RWPE2 (cell line): ENCODE data around the gene BCL11B.
A peak's percentile ranks its signal among the peaks of the same experiment; 100 is the strongest.

ENCODE experiments used
- ATAC-seq: fragments of 200-7000 bp; cut with Tn5 transposase; 3 replicates; pipeline ENCODE4 v1.9.1; 2021; ENCODE audit warnings: low read depth
- DNase-seq: peaks from one replicate; pipeline ENCODE4 v3.0.0-alpha.2; 2020; ENCODE audit warnings: low spot score
- H3K27ac ChIP-seq: fragments of 450-650 bp; 2 replicates; pipeline ENCODE4 v1.5.1; 2017; ENCODE audit warnings: mild to moderate bottlenecking; ENCODE audit not compliant: poor library complexity, severe bottlenecking
- H3K27me3 ChIP-seq: fragments of 250-450 bp; sonication (Bioruptor Pico); 2 replicates; pipeline ENCODE4 v1.5.1; 2021; ENCODE audit warnings: mild to moderate bottlenecking, moderate library complexity; ENCODE audit not compliant: insufficient read depth, poor library complexity, severe bottlenecking
- H3K36me3 ChIP-seq: fragments of 250-450 bp; sonication (Bioruptor Pico); 2 replicates; pipeline ENCODE4 v1.5.1; 2020; ENCODE audit warnings: low read depth, mild to moderate bottlenecking, moderate library complexity
- H3K4me1 ChIP-seq: fragments of 250-450 bp; sonication (Bioruptor Pico); 2 replicates; pipeline ENCODE4 v1.5.1; 2021; ENCODE audit warnings: mild to moderate bottlenecking, moderate library complexity; ENCODE audit not compliant: insufficient read depth, poor library complexity, severe bottlenecking
- H3K4me3 ChIP-seq: fragments of 250-450 bp; sonication (Bioruptor Pico); 2 replicates; pipeline ENCODE4 v1.5.1; 2021; ENCODE audit warnings: mild to moderate bottlenecking, moderate library complexity; ENCODE audit not compliant: severe bottlenecking
- H3K9me3 ChIP-seq: fragments of 250-450 bp; sonication (Bioruptor Pico); 2 replicates; pipeline ENCODE4 v1.5.1; 2021; ENCODE audit warnings: mild to moderate bottlenecking, moderate library complexity; ENCODE audit not compliant: severe bottlenecking
- TF ChIP-seq, protein P1 (sequence below): fragments of 450-650 bp; IDR thresholded peaks from one replicate; pipeline ENCODE4 v1.5.1; 2017; ENCODE audit warnings: mild to moderate bottlenecking, moderate library complexity; ENCODE audit not compliant: poor library complexity, severe bottlenecking

BCL11B gene

DNA sequence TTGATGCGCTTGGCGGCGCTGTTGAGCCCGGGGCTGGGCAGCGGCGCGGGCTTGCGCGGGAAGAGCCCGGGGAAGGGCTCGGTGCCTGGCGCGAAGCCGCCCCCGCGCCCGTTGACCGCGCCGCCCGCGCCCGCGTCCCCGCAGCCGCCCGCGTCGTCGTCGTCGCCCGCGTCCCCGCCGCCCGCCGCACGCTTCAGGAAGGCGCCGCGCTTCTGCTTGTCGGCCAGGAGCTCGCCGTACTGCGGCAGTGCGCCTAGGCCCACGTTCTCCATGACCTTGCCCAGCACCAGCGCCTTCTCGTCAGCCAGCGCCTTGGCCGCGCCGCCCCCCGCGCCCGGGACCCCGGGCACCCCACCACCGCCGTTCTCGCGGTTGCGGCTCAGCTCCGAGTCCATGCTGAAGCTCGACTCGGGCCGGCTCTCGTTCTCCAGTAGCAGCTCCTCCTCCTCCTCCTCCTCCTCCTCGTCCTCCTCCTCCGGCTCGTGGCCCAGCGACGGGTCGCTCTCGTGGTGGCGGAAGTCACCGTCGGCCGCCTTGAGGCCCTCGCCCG lies 97.2 kb downstream of the BCL11B start:
- Histone ChIP-seq H3K36me3 (no peaks in the 10 kb centered on the region), H3K27me3 (no peaks in the 10 kb centered on the region), H3K4me1 (no peaks in the 10 kb centered on the region), H3K9me3 (no peaks in the 10 kb centered on the region), H3K27ac (no peak overlapping the region), H3K4me3 (no peak overlapping the region)
- peak; percentile 63 for DNase-seq
- no peak for ATAC-seq
- TF ChIP-seq, protein P1, sequence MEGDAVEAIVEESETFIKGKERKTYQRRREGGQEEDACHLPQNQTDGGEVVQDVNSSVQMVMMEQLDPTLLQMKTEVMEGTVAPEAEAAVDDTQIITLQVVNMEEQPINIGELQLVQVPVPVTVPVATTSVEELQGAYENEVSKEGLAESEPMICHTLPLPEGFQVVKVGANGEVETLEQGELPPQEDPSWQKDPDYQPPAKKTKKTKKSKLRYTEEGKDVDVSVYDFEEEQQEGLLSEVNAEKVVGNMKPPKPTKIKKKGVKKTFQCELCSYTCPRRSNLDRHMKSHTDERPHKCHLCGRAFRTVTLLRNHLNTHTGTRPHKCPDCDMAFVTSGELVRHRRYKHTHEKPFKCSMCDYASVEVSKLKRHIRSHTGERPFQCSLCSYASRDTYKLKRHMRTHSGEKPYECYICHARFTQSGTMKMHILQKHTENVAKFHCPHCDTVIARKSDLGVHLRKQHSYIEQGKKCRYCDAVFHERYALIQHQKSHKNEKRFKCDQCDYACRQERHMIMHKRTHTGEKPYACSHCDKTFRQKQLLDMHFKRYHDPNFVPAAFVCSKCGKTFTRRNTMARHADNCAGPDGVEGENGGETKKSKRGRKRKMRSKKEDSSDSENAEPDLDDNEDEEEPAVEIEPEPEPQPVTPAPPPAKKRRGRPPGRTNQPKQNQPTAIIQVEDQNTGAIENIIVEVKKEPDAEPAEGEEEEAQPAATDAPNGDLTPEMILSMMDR, result no peak

DNA sequence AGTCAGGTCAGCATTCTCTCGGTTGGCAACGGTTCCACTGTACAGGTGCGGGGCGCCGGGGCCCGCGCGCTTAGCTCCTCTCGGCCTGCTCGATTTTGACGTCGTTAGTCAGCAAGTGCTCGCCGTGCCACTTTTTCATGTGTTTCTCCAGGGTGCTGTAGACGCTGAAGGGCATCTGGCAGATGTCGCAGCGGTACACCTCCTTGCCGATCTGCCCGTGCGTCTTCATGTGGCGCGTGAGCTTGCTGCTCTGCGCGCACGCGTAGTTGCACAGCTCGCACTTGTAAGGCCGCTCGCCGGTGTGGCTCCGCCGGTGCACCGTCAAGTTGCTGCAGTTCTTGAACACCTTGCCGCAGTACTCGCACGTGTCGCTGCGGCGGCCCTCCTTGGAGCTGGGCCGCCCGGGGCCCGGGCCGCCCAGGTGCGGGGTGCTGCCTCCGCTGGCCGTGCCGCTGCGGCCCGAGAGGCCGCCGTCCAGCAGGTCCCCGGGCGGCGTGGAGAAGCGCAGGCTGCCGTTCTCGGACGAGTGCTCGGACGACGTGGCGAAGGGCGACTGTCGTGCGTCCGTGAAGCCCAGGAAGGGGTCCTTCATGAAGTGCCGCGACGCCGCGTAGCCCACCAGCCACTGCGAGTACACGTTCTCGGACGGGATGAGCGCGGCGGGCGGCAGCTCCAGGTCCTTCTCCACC lies 97.8 kb downstream of the BCL11B start:
- no peak overlapping the region for H3K27ac ChIP-seq
- H3K9me3 ChIP-seq, result no peaks in the 10 kb centered on the region
- TF ChIP-seq, protein P1, result no peak
- DNase-seq, result peak; percentile 71
- H3K27me3 ChIP-seq, result no peaks in the 10 kb centered on the region
- no peak overlapping the region for H3K4me3 ChIP-seq
- no peak for ATAC-seq
- no peaks in the 10 kb centered on the region for H3K4me1 ChIP-seq
- no peaks in the 10 kb centered on the region for H3K36me3 ChIP-seq

DNA sequence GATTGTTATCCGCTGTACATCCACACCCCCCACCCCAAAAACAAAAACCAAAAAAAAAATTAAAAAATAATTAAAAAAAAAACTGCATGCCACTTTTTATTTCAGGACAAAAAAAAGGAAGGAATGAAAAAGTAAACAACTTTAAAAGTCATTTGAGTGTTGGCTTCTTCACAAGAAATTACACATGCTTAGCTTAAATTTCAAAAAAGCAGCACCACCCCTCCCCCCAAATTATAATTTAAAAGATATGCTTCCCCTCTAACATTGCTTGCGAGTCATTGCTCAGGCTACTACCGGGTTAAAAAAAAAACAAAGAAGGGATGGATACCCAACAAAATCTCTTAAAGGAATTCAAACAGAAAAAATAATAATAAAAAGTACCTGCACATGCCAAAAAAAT lies 98.5 kb downstream of the BCL11B start:
- no peak for ATAC-seq
- H3K36me3 ChIP-seq, result no peaks in the 10 kb centered on the region
- DNase-seq, result no peak
- H3K27me3 ChIP-seq, result no peaks in the 10 kb centered on the region
- H3K4me3 ChIP-seq, result no peak overlapping the region
- no peak overlapping the region for H3K27ac ChIP-seq
- TF ChIP-seq, protein P1, result no peak
- H3K9me3 ChIP-seq, result no peaks in the 10 kb centered on the region
- no peaks in the 10 kb centered on the region for H3K4me1 ChIP-seq

DNA sequence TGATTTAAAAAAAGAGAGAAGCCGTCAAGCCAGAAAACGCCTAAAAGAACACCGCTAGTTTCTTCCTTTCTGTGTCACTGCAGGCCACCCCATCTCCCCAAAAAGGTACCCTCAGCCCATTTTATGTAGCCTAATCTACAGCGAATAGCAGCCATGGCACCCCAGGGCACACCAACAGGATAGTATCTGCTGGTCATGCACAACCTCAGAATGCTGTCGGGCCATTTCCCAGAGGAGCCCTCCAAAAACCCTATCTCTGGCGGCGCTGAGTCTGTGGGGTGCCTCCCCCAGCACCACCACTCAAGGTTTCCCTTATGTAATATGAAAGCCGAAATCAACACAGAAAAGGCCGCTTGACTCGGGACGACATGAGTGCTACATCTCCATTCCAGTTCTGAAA lies 98.9 kb downstream of the BCL11B start:
- Histone ChIP-seq H3K36me3 (no peaks in the 10 kb centered on the region), H3K4me3 (no peak overlapping the region), H3K9me3 (no peaks in the 10 kb centered on the region), H3K27ac (no peak overlapping the region), H3K4me1 (no peaks in the 10 kb centered on the region), H3K27me3 (no peaks in the 10 kb centered on the region)
- DNase-seq, result peak; percentile 21
- no peak for ATAC-seq
- TF ChIP-seq, protein P1, result no peak

DNA sequence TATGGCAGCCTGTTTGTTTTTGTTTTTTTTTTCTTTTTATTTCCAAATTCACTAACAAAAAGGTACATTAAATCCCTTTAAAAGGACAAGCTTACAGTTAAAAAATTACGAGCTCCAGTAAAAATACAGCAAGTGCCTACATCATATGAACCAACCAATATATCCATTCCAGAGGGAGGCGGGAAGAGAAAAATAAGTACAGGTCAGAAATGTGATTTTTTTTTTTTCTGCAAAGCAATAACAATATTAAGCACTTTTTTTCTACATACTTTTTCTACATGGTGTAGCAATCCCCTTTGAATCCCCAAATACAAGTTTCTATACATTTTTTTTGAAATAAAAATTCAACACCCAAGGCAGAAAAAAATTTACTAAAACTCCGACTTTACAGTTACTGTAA lies 100.6 kb downstream of the BCL11B start:
- no peak for DNase-seq
- H3K27me3 ChIP-seq, result no peaks in the 10 kb centered on the region
- no peak for ATAC-seq
- H3K4me1 ChIP-seq, result no peaks in the 10 kb centered on the region
- no peaks in the 10 kb centered on the region for H3K9me3 ChIP-seq
- TF ChIP-seq, protein P1, result no peak
- no peaks in the 10 kb centered on the region for H3K36me3 ChIP-seq
- no peak overlapping the region for H3K4me3 ChIP-seq
- no peak overlapping the region for H3K27ac ChIP-seq
